ENCODE results near the gene CMPK1.
"Not testable (repeated sequence)": the region's sequence is repeated elsewhere in the genome, so short reads cannot be mapped to it uniquely, and the experiment has no call there.

Gene CMPK1

GRCh38 chr1:47333578-47333921 is at the start of gene CMPK1:
Gene CMPK1 (plus strand): TSS chr1:47333790. CDS start chr1:47333946, 156 bp downstream.
- peak; percentile 88 for DNase-seq

- DNase-seq: not testable (repeated sequence)
Observed at GRCh38 chr1:47288116-47288515, 45.5 kb upstream of the CMPK1 start.

- DNase-seq: not testable (repeated sequence)
Observed at GRCh38 chr1:47294863-47295262, 38.7 kb upstream of the CMPK1 start.

GRCh38 chr1:47295579-47295978 is 38.0 kb upstream of the CMPK1 start:
- DNase-seq: no peak

- no peak for DNase-seq
Observed at GRCh38 chr1:47298025-47298699, 35.4 kb upstream of the CMPK1 start.

GRCh38 chr1:47302472-47302871 is 31.1 kb upstream of the CMPK1 start:
- no peak for DNase-seq

GRCh38 chr1:47309427-47309826 is 24.2 kb upstream of the CMPK1 start:
- no peak for DNase-seq

- DNase-seq: peak; percentile 100
Observed at GRCh38 chr1:47313915-47314664, 19.5 kb upstream of the CMPK1 start, which contains the start of gene STIL. Gene STIL (minus strand): TSS chr1:47314147. CDS start chr1:47310319, 3,828 bp downstream.

GRCh38 chr1:47317841-47318240 is 15.7 kb upstream of the CMPK1 start:
- peak; percentile 83 for DNase-seq

- not testable (repeated sequence) for DNase-seq
Observed at GRCh38 chr1:47319968-47320367, 13.6 kb upstream of the CMPK1 start.

- no peak for DNase-seq
Observed at GRCh38 chr1:47323599-47324031, 10.0 kb upstream of the CMPK1 start.

- no peak for DNase-seq
Observed at GRCh38 chr1:47324682-47325081, 8.9 kb upstream of the CMPK1 start.

GRCh38 chr1:47325528-47325927 is 8.1 kb upstream of the CMPK1 start:
- no peak for DNase-seq

GRCh38 chr1:47326271-47326670 is 7.3 kb upstream of the CMPK1 start:
- DNase-seq: no peak

GRCh38 chr1:47328992-47329391 is 4.6 kb upstream of the CMPK1 start:
- no peak for DNase-seq

GRCh38 chr1:47330212-47330611 is 3.4 kb upstream of the CMPK1 start:
- no peak for DNase-seq

GRCh38 chr1:47331875-47332274 is 1.7 kb upstream of the CMPK1 start:
- DNase-seq: no peak

GRCh38 chr1:47332779-47333577 is 612 bp upstream of the CMPK1 start:
- DNase-seq: no peak

- DNase-seq: peak; percentile 85
Observed at GRCh38 chr1:47333922-47334764, 553 bp downstream of the CMPK1 start.

- DNase-seq: no peak
Observed at GRCh38 chr1:47334765-47335435, 1.3 kb downstream of the CMPK1 start.

- DNase-seq: no peak
Observed at GRCh38 chr1:47337350-47337749, 3.8 kb downstream of the CMPK1 start.
